Neural cell (in vitro differentiated cells): ENCODE results near the gene CASKIN1. TPM values are rescaled to one million over a fixed set of nuclear protein-coding genes. Genes with fewer than 3 reads are reported as not detected.

Experiments used
- H2AFZ ChIP-seq: fragments of 200-600, 300-800 bp; sonication (generic), shearing (Covaris generic); 2 replicates; pipeline ENCODE4 v1.6.0; 2014; ENCODE audit warnings: low read depth, mild to moderate bottlenecking, antibody characterized with exemption, low read length, moderate library complexity
- H3F3A ChIP-seq: fragments of 200-600 bp; shearing (Covaris generic); 2 replicates; pipeline ENCODE4 v1.6.1; 2016; ENCODE audit warnings: mild to moderate bottlenecking, moderate library complexity, mixed read lengths, antibody characterized with exemption, low read length; ENCODE audit not compliant: insufficient read depth, poor library complexity, severe bottlenecking
- H3K27ac ChIP-seq: fragments of 200-600, 300-800 bp; sonication (generic), shearing (Covaris generic); 2 replicates; pipeline ENCODE4 v1.5.1; 2014; ENCODE audit warnings: mild to moderate bottlenecking, low read length, moderate library complexity
- H3K27me3 ChIP-seq: fragments of 300-800, 200-600 bp; sonication (generic), shearing (Covaris generic); 2 replicates; pipeline ENCODE4 v1.6.0; 2014; ENCODE audit warnings: mild to moderate bottlenecking, low read depth, low read length, moderate library complexity; ENCODE audit not compliant: insufficient read depth
- H3K36me3 ChIP-seq: fragments of 300-800, 200-600 bp; sonication (generic), shearing (Covaris generic); 2 replicates; pipeline ENCODE4 v1.5.1; 2014; ENCODE audit warnings: mild to moderate bottlenecking, antibody characterized with exemption, low read length, moderate library complexity; ENCODE audit not compliant: insufficient read depth
- H3K4me2 ChIP-seq: fragments of 300-800, 200-600 bp; sonication (generic), shearing (Covaris generic); 2 replicates; pipeline ENCODE4 v1.6.0; 2014; ENCODE audit warnings: mild to moderate bottlenecking, low read length
- H3K4me3 ChIP-seq: fragments of 300-800, 200-600 bp; sonication (generic), shearing (Covaris generic); 2 replicates; pipeline ENCODE4 v1.5.1; 2014; ENCODE audit warnings: mild to moderate bottlenecking, low read length, moderate library complexity
- H3K79me2 ChIP-seq: fragments of 200-600 bp; shearing (Covaris generic); replicated peaks from 2 replicates; pipeline ENCODE4 v1.6.0; 2014; ENCODE audit warnings: mild to moderate bottlenecking, low read length, moderate library complexity; ENCODE audit not compliant: insufficient read depth
- H3K9ac ChIP-seq: fragments of 300-800, 200-600 bp; sonication (generic), shearing (Covaris generic); 2 replicates; pipeline ENCODE4 v1.6.1; 2016; ENCODE audit warnings: mild to moderate bottlenecking, low read length, mixed read lengths
- H3K9me2 ChIP-seq: fragments of 200-600 bp; shearing (Covaris generic); 2 replicates; pipeline ENCODE4 v1.6.1; 2016; ENCODE audit warnings: mild to moderate bottlenecking, low read length, mixed read lengths; ENCODE audit not compliant: insufficient read depth
- H3K9me3 ChIP-seq: fragments of 200-600, 300-800 bp; sonication (generic), shearing (Covaris generic); 2 replicates; pipeline ENCODE4 v1.6.1; 2016; ENCODE audit warnings: mild to moderate bottlenecking, mixed run types, low read length, moderate library complexity, mixed read lengths
- H4K20me1 ChIP-seq: fragments of 200-600 bp; shearing (Covaris generic); 2 replicates; pipeline ENCODE4 v1.6.1; 2016; ENCODE audit warnings: mild to moderate bottlenecking, mixed run types; ENCODE audit not compliant: insufficient read depth
- EP300 ChIP-seq: fragments of 450-650 bp; conservative IDR thresholded peaks from 2 replicates; pipeline ENCODE4 v1.6.1; 2014; ENCODE audit warnings: antibody characterized with exemption, mild to moderate bottlenecking, moderate library complexity; ENCODE audit not compliant: poor library complexity, severe bottlenecking
- MXI1 ChIP-seq: fragments of 450-650 bp; conservative IDR thresholded peaks from 2 replicates; pipeline ENCODE4 v1.6.1; 2014; ENCODE audit warnings: antibody characterized with exemption, mild to moderate bottlenecking; ENCODE audit not compliant: poor library complexity, severe bottlenecking
- RAD21 ChIP-seq: fragments of 450-650 bp; conservative IDR thresholded peaks from 2 replicates; pipeline ENCODE4 v1.6.1; 2014; ENCODE audit warnings: antibody characterized with exemption, mild to moderate bottlenecking, moderate library complexity
- SMC3 ChIP-seq: fragments of 450-650 bp; conservative IDR thresholded peaks from 2 replicates; pipeline ENCODE4 v1.6.1; 2014; ENCODE audit warnings: antibody characterized with exemption, mild to moderate bottlenecking, moderate library complexity; ENCODE audit not compliant: poor library complexity
- polyA plus RNA-seq: library from polyadenylated mRNA; depleted of rRNA; stranded (reverse); fragments of >200 nt; gene quantifications from 2 replicates; pipeline ENCODE4 v1.2.3, GENCODE V29; 2014
- TF ChIP-seq, protein P1 (sequence below): IDR thresholded peaks from 2 replicates; pipeline ENCODE4 v1.6.1; 2012; ENCODE audit warnings: borderline replicate concordance
- TF ChIP-seq, protein P2 (sequence below): fragments of 450-650 bp; IDR thresholded peaks from 2 replicates; pipeline ENCODE4 v1.5.1; 2014; ENCODE audit warnings: antibody characterized with exemption, mild to moderate bottlenecking, moderate library complexity; ENCODE audit not compliant: poor library complexity, severe bottlenecking

CASKIN1 gene
- polyA plus RNA-seq, 1 donor from 2014 or later, result 10.3 TPM

DNA sequence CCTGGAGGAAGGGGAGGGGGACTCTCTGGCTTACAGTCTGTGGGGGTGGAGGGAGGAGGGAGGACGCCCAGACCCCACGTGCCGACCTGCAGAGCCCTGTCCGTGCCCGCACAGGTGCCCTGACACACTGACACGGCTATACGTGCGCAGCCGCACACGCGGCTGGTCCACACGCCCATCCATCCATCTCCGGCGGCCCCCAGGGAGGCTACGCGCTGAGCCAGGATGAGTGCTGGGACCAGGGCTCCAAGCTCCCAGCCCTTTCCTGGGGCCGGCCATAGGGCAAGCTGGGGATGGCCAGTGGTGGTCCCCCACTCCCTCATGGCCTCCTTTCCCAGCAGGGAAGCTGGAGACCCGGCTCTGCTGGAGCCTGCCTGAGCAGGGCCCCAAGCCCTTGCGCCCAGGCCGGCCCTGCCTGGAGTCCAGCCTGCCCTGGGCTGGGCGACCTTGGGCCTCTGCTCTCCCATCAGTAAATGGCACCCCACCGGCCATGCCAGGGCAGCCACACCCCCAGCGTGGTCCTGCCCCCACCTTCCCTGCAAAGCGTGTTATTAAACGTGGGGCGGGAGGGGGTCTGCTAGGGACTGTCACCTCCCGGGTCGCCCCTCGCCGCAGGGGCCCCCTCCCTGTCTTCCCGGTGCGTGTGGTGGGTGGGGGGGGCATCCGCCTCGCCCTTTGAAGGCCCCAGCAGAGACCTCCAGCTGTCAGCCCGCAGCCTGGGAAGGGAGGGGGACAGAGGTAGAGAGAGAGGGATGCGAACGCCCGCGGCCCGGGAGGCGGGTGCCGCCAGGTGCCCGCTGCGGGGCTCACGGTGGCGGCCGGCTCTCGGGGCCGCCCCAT lies 863 bp downstream of the CASKIN1 start:
- peaks cover 2% of the 10 kb centered on the region for H3K79me2 ChIP-seq
- TF ChIP-seq EP300 (no peak), MXI1 (peak; percentile 47)
- no peaks in the 10 kb centered on the region for H4K20me1 ChIP-seq
- H3K4me2 ChIP-seq, result peak overlapping the region; percentile 80
- H3K27me3 ChIP-seq, result peaks cover 3% of the 10 kb centered on the region
- H3K27ac ChIP-seq, result no peak overlapping the region
- peak overlapping the region; percentile 73 for H3K9ac ChIP-seq
- no peaks in the 10 kb centered on the region for H3K9me2 ChIP-seq
- no peaks in the 10 kb centered on the region for H3K36me3 ChIP-seq
- H3F3A ChIP-seq, result no peaks in the 10 kb centered on the region
- H2AFZ ChIP-seq, result no peak overlapping the region
- H3K9me3 ChIP-seq, result no peaks in the 10 kb centered on the region
- peak overlapping the region; percentile 76 for H3K4me3 ChIP-seq

GRCh38 chr16:2194852-2195321 lies 1.5 kb downstream of the CASKIN1 start:
- Histone ChIP-seq H3K27ac (no peak overlapping the region), H3K9ac (peak overlapping the region; percentile 73)

More at GRCh38 chr16:2194852-2195321, 1.5 kb downstream of the CASKIN1 start:
- Histone ChIP-seq H3K4me3 (peak overlapping the region; percentile 76), H3K9me2 (no peaks in the 10 kb centered on the region), H3F3A (no peaks in the 10 kb centered on the region), H2AFZ (no peak overlapping the region), H3K27me3 (peaks cover 3% of the 10 kb centered on the region), H3K4me2 (peak overlapping the region; percentile 80), H3K36me3 (no peaks in the 10 kb centered on the region), H3K9me3 (no peaks in the 10 kb centered on the region), H4K20me1 (no peaks in the 10 kb centered on the region), H3K79me2 (peaks cover 2% of the 10 kb centered on the region)
- TF ChIP-seq RAD21, result peak; percentile 68
- TF ChIP-seq SMC3, result peak; percentile 56
- TF ChIP-seq, protein P1, sequence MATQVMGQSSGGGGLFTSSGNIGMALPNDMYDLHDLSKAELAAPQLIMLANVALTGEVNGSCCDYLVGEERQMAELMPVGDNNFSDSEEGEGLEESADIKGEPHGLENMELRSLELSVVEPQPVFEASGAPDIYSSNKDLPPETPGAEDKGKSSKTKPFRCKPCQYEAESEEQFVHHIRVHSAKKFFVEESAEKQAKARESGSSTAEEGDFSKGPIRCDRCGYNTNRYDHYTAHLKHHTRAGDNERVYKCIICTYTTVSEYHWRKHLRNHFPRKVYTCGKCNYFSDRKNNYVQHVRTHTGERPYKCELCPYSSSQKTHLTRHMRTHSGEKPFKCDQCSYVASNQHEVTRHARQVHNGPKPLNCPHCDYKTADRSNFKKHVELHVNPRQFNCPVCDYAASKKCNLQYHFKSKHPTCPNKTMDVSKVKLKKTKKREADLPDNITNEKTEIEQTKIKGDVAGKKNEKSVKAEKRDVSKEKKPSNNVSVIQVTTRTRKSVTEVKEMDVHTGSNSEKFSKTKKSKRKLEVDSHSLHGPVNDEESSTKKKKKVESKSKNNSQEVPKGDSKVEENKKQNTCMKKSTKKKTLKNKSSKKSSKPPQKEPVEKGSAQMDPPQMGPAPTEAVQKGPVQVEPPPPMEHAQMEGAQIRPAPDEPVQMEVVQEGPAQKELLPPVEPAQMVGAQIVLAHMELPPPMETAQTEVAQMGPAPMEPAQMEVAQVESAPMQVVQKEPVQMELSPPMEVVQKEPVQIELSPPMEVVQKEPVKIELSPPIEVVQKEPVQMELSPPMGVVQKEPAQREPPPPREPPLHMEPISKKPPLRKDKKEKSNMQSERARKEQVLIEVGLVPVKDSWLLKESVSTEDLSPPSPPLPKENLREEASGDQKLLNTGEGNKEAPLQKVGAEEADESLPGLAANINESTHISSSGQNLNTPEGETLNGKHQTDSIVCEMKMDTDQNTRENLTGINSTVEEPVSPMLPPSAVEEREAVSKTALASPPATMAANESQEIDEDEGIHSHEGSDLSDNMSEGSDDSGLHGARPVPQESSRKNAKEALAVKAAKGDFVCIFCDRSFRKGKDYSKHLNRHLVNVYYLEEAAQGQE, result no peak
- TF ChIP-seq, protein P2, sequence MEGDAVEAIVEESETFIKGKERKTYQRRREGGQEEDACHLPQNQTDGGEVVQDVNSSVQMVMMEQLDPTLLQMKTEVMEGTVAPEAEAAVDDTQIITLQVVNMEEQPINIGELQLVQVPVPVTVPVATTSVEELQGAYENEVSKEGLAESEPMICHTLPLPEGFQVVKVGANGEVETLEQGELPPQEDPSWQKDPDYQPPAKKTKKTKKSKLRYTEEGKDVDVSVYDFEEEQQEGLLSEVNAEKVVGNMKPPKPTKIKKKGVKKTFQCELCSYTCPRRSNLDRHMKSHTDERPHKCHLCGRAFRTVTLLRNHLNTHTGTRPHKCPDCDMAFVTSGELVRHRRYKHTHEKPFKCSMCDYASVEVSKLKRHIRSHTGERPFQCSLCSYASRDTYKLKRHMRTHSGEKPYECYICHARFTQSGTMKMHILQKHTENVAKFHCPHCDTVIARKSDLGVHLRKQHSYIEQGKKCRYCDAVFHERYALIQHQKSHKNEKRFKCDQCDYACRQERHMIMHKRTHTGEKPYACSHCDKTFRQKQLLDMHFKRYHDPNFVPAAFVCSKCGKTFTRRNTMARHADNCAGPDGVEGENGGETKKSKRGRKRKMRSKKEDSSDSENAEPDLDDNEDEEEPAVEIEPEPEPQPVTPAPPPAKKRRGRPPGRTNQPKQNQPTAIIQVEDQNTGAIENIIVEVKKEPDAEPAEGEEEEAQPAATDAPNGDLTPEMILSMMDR, result peak; percentile 71
